ENCODE results near the gene ZNF483. TPM values are rescaled to one million over a fixed set of nuclear protein-coding genes. Genes with fewer than 3 reads are reported as not detected.

The ZNF483 gene
- total RNA-seq, 1 donor from 2014 or later: 2.5 TPM

DNA sequence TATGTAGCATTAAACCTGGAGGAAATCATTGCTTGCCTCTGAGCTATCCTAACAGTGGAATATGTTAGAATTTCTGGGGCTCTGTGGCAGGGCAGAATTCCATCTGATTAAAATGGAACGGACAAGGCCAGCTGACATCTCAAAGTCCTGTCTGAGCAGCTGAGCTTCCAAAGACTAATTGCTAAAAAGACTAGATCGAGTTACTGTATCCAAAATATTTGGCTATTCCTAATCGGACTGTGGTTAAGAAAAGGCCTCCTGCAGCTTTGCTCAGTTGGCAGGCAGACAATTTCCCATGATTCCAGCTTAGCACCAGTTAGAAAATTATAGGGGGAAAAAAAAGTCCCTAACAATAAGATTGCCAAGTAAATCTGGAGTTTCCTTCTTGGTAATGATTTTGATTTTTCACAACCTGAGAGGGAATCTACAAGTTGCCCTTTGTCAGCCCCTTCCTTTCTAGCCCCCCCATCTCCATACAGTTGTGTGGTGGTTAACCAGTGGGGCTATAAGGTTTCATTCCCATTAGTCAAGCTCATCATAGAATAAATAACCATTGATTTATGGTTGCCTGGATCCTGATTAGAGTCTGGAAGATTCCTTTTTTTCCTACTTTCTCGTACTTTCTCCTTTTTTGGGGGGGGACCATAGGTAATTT lies 48.1 kb downstream of the ZNF483 start:
- H3K36me3 ChIP-seq (ENCODE audit: insufficient read depth, low read length): peaks cover 35% of the 10 kb centered on the region
- H4K20me1 ChIP-seq (ENCODE audit: insufficient read depth, low read length): peaks cover 8% of the 10 kb centered on the region
- no peaks in the 10 kb centered on the region for H3K4me1 Mint-ChIP-seq (ENCODE audit: low read depth, unreplicated experiment)
- H3K9me3 ChIP-seq (ENCODE audit: insufficient read depth, low read depth, low read length): peaks cover 6% of the 10 kb centered on the region
- FAIRE-seq (no peak), DNase-seq (ENCODE audit: low read depth) (peak; percentile 95)
- peak overlapping the region; percentile 17 for H3K4me2 ChIP-seq (ENCODE audit: low read length)
- H3K27me3 Mint-ChIP-seq (ENCODE audit: low read depth, unreplicated experiment): no peaks in the 10 kb centered on the region
- no peaks in the 10 kb centered on the region for H3K27me3 ChIP-seq (ENCODE audit: insufficient read depth, low read length)
- H3K4me3 Mint-ChIP-seq (ENCODE audit: unreplicated experiment): no peak overlapping the region
- H3K27ac ChIP-seq (ENCODE audit: low read depth, low read length): no peak overlapping the region
- H3K4me3 ChIP-seq (ENCODE audit: insufficient read depth, low read depth, low read length): no peak overlapping the region
- peaks cover 27% of the 10 kb centered on the region for H3K9me3 Mint-ChIP-seq (ENCODE audit: unreplicated experiment)
- H3K9ac ChIP-seq (ENCODE audit: low read length): no peak overlapping the region
- H2AFZ ChIP-seq (ENCODE audit: low read depth, low read length): no peak overlapping the region
- no peaks in the 10 kb centered on the region for H3K79me2 ChIP-seq (ENCODE audit: insufficient read depth, low read length)
- no peaks in the 10 kb centered on the region for H3K4me1 ChIP-seq (ENCODE audit: insufficient read depth, low read length)
- TF ChIP-seq CTCF (IDR thresholded peaks at IDR 0.05; ENCODE audit: insufficient read depth, low read depth, low read length) (no peak), EZH2 (IDR thresholded peaks at IDR 0.05; ENCODE audit: insufficient read depth, low read length) (no peak)
- no peak overlapping the region for H3K27ac Mint-ChIP-seq (ENCODE audit: unreplicated experiment)
- peaks cover 51% of the 10 kb centered on the region for H3K36me3 Mint-ChIP-seq (ENCODE audit: low read depth, unreplicated experiment)

DNA sequence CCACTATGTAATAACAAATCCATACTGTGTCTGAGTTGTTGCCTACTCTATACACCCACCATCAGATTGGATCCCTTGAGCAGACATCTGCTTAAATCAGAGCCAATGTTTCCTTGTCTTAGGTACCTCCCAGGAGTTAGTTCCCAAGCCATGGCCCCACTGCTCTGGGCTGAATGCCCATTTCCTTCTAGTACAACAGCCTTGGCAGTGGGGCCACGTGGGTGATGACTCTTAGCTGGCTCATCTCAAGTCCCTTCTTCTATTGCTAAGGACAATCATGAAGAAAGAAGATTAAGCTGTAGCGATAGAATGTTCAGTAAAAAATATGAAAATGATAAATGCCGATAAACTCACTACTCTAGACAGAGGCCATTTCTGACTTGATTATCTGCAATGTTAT lies 57.9 kb downstream of the ZNF483 start:
- H3K4me2 ChIP-seq (ENCODE audit: low read length): no peak overlapping the region
- DNase-seq (ENCODE audit: low read depth) (no peak), FAIRE-seq (no peak)
- no peak for TF ChIP-seq CTCF (IDR thresholded peaks at IDR 0.05; ENCODE audit: insufficient read depth, low read depth, low read length)
- no peak for TF ChIP-seq EZH2 (IDR thresholded peaks at IDR 0.05; ENCODE audit: insufficient read depth, low read length)
- no peaks in the 10 kb centered on the region for H3K9me3 Mint-ChIP-seq (ENCODE audit: unreplicated experiment)
- no peaks in the 10 kb centered on the region for H3K4me1 Mint-ChIP-seq (ENCODE audit: low read depth, unreplicated experiment)
- no peak overlapping the region for H2AFZ ChIP-seq (ENCODE audit: low read depth, low read length)
- H3K9me3 ChIP-seq (ENCODE audit: insufficient read depth, low read depth, low read length): no peaks in the 10 kb centered on the region
- H3K4me3 ChIP-seq (ENCODE audit: insufficient read depth, low read depth, low read length): no peak overlapping the region
- no peak overlapping the region for H3K4me3 Mint-ChIP-seq (ENCODE audit: unreplicated experiment)
- no peak overlapping the region for H3K9ac ChIP-seq (ENCODE audit: low read length)
- no peak overlapping the region for H3K27ac ChIP-seq (ENCODE audit: low read depth, low read length)
- H3K27ac Mint-ChIP-seq (ENCODE audit: unreplicated experiment): no peak overlapping the region
- no peaks in the 10 kb centered on the region for H3K27me3 Mint-ChIP-seq (ENCODE audit: low read depth, unreplicated experiment)
- no peaks in the 10 kb centered on the region for H3K79me2 ChIP-seq (ENCODE audit: insufficient read depth, low read length)
- H3K36me3 ChIP-seq (ENCODE audit: insufficient read depth, low read length): peaks cover 22% of the 10 kb centered on the region
- H3K4me1 ChIP-seq (ENCODE audit: insufficient read depth, low read length): no peaks in the 10 kb centered on the region
- H3K27me3 ChIP-seq (ENCODE audit: insufficient read depth, low read length): no peaks in the 10 kb centered on the region
- no peaks in the 10 kb centered on the region for H4K20me1 ChIP-seq (ENCODE audit: insufficient read depth, low read length)
- H3K36me3 Mint-ChIP-seq (ENCODE audit: low read depth, unreplicated experiment): peaks cover 9% of the 10 kb centered on the region

DNA sequence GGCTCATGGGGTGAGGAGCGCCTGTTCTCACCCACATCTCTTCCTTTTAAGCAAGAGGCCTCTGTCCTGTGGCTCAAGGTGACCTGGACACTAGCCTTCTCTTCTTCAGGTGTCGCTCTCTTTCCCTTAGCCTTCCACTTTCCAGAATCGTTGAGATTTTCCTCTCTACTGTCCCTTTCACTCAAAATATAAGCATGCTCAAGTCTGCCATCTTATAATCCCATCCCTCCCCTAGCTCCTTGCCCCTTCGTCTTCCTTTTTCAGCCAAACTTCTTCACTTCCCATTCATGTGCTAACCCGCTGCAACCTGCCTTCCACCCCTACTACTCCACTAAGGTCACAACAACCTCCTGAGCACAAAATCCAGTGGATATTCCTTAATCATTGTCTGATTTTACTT lies 61.4 kb downstream of the ZNF483 start:
- H3K4me3 Mint-ChIP-seq (ENCODE audit: unreplicated experiment): no peak overlapping the region
- H3K27me3 Mint-ChIP-seq (ENCODE audit: low read depth, unreplicated experiment): no peaks in the 10 kb centered on the region
- no peak overlapping the region for H3K4me3 ChIP-seq (ENCODE audit: insufficient read depth, low read depth, low read length)
- H3K36me3 ChIP-seq (ENCODE audit: insufficient read depth, low read length): peaks cover 19% of the 10 kb centered on the region
- no peak overlapping the region for H3K9ac ChIP-seq (ENCODE audit: low read length)
- FAIRE-seq (no peak), DNase-seq (ENCODE audit: low read depth) (no peak)
- H3K27ac ChIP-seq (ENCODE audit: low read depth, low read length): no peak overlapping the region
- no peaks in the 10 kb centered on the region for H3K27me3 ChIP-seq (ENCODE audit: insufficient read depth, low read length)
- H3K79me2 ChIP-seq (ENCODE audit: insufficient read depth, low read length): no peaks in the 10 kb centered on the region
- H2AFZ ChIP-seq (ENCODE audit: low read depth, low read length): no peak overlapping the region
- H3K27ac Mint-ChIP-seq (ENCODE audit: unreplicated experiment): no peak overlapping the region
- H3K4me2 ChIP-seq (ENCODE audit: low read length): no peak overlapping the region
- peaks cover 11% of the 10 kb centered on the region for H3K36me3 Mint-ChIP-seq (ENCODE audit: low read depth, unreplicated experiment)
- no peaks in the 10 kb centered on the region for H4K20me1 ChIP-seq (ENCODE audit: insufficient read depth, low read length)
- no peaks in the 10 kb centered on the region for H3K9me3 Mint-ChIP-seq (ENCODE audit: unreplicated experiment)
- H3K9me3 ChIP-seq (ENCODE audit: insufficient read depth, low read depth, low read length): no peaks in the 10 kb centered on the region
- no peak for TF ChIP-seq EZH2 (IDR thresholded peaks at IDR 0.05; ENCODE audit: insufficient read depth, low read length)
- TF ChIP-seq CTCF (IDR thresholded peaks at IDR 0.05; ENCODE audit: insufficient read depth, low read depth, low read length): no peak
- H3K4me1 ChIP-seq (ENCODE audit: insufficient read depth, low read length): no peaks in the 10 kb centered on the region
- H3K4me1 Mint-ChIP-seq (ENCODE audit: low read depth, unreplicated experiment): no peaks in the 10 kb centered on the region
